ENCODE data around the gene AMH. TPM values are rescaled to one million over a fixed set of nuclear protein-coding genes. Genes with fewer than 3 reads are reported as not detected.
A peak's percentile ranks its signal among the peaks of the same experiment; 100 is the strongest.

AMH gene
- total and polyA plus RNA-seq, 2 of the 13 experiments (the other 11 are each of a cell fraction or from before 2014, with no cell fraction given), result 0.03 to 0.18 TPM

- Histone ChIP-seq H3K27me3 (ENCODE audit: control insufficient read depth in 1 of 2, insufficient read depth in 2 of 2, low read length in 2 of 2) (peaks cover 0 to 2% of the 10 kb centered on the region in 2 experiments; a peak in 2 of 5 replicates), H3K27ac (ENCODE audit: extremely low read length, insufficient read depth, low read length) (no peak overlapping the region), H3K4me2 (ENCODE audit: low read depth, low read length) (peak overlapping the region; percentile 85), H4K20me1 (ENCODE audit: insufficient read depth, low read length) (no peaks in the 10 kb centered on the region), H3K4me1 (ENCODE audit: insufficient read depth, low read length) (peaks cover 34% of the 10 kb centered on the region), H3K9ac (ENCODE audit: insufficient read depth, low read depth, low read length) (peak overlapping the region; percentile 64), H2AFZ (ENCODE audit: low read length) (no peak overlapping the region), H3K36me3 (replicated peaks in 1 of 2; ENCODE audit: control insufficient read depth in 1 of 2, insufficient read depth in 2 of 2, low read length in 2 of 2) (peaks cover 0 to 5% of the 10 kb centered on the region in 2 experiments; a peak in 1 of 5 replicates), H3K9me3 (ENCODE audit: low read length) (no peaks in the 10 kb centered on the region), H3K79me2 (ENCODE audit: insufficient read depth, low read length) (no peaks in the 10 kb centered on the region), H3K4me3 (replicated peaks in 1 of 3; ENCODE audit: insufficient read depth in 1 of 3, low read depth in 2 of 3, low read length in 3 of 3) (peak overlapping the region; percentile 41 to 67 (median 49))
- in situ Hi-C loops (cut with HindIII; ENCODE audit: extremely low pct_ligation_motif_present, low pct_unique_long_range_greater_than_20kb) (no loop called here), intact Hi-C loops (cut with micrococcal nuclease; ENCODE audit: unreplicated experiment) (no loop called here)
- CTCF ChIA-PET (ENCODE audit: low intra/inter-chr PET ratio, low total read pairs), result interaction anchor here (1.4 to 1.9 kb wide), 3 partner anchors 21 to 64 kb away, joined by 3 to 12 read pairs (median 4); no protein-coding TSS in a partner anchor
- POLR2A ChIA-PET, result interaction anchor here (0.7 to 2.3 kb wide), 5 partner anchors 9 to 17 kb away, joined by 4 to 9 read pairs (median 4); partner anchors contain the start of gene PLEKHJ1
- ATAC-seq (peak; percentile 34), DNase-seq (ENCODE audit: low spot score) (no peak), FAIRE-seq (no peak)
- BruUV-seq (replicated peaks), result no TSS peak
- 32% methylated on average over 56 of the region's 74 CpGs for WGBS (ENCODE audit: low lambda C conversion rate)
- TF ChIP-seq NFE2L1 (CRISPR knock-in tag; IDR thresholded peaks at IDR 0.05; ENCODE audit: borderline replicate concordance) (0 out of 2 replicates have a peak, but pooled peaks have one; percentile 11), ZFY (CRISPR knock-in tag; IDR thresholded peaks at IDR 0.05) (peak; percentile 54; the same call in 1 of the 2 replicates), ZNF253 (CRISPR knock-in tag; IDR thresholded peaks at IDR 0.05; ENCODE audit: borderline replicate concordance) (0 out of 2 replicates have a peak, but pooled peaks have one; percentile 67), ZBTB38 (CRISPR knock-in tag; IDR thresholded peaks at IDR 0.05) (0 out of 2 replicates have a peak, but pooled peaks have one; percentile 13), ZBTB7B (CRISPR knock-in tag; IDR thresholded peaks at IDR 0.05) (peak; percentile 51; the same call in 1 of the 2 replicates), XRCC5 (optimal IDR thresholded peaks at IDR 0.05; ENCODE audit: low read length) (peak; percentile 25), KLF16 (CRISPR knock-in tag; IDR thresholded peaks at IDR 0.05) (0 out of 4 replicates have a peak, but pooled peaks of 1 of the 2 experiments have one; percentile 3), ZNF607 (CRISPR knock-in tag; IDR thresholded peaks at IDR 0.05; ENCODE audit: borderline replicate concordance) (0 out of 2 replicates have a peak, but pooled peaks have one; percentile 45), ZNF616 (CRISPR knock-in tag; IDR thresholded peaks at IDR 0.05; ENCODE audit: low read depth) (no peak), ZNF678 (CRISPR knock-in tag; IDR thresholded peaks at IDR 0.05) (no peak), SP2 (CRISPR knock-in tag; IDR thresholded peaks at IDR 0.05) (peak; percentile 54)
- TF ChIP-seq, protein P1, sequence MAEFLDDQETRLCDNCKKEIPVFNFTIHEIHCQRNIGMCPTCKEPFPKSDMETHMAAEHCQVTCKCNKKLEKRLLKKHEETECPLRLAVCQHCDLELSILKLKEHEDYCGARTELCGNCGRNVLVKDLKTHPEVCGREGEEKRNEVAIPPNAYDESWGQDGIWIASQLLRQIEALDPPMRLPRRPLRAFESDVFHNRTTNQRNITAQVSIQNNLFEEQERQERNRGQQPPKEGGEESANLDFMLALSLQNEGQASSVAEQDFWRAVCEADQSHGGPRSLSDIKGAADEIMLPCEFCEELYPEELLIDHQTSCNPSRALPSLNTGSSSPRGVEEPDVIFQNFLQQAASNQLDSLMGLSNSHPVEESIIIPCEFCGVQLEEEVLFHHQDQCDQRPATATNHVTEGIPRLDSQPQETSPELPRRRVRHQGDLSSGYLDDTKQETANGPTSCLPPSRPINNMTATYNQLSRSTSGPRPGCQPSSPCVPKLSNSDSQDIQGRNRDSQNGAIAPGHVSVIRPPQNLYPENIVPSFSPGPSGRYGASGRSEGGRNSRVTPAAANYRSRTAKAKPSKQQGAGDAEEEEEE (CRISPR knock-in tag; IDR thresholded peaks at IDR 0.05; ENCODE audit: borderline replicate concordance), result no peak
- TF ChIP-seq, protein P2, sequence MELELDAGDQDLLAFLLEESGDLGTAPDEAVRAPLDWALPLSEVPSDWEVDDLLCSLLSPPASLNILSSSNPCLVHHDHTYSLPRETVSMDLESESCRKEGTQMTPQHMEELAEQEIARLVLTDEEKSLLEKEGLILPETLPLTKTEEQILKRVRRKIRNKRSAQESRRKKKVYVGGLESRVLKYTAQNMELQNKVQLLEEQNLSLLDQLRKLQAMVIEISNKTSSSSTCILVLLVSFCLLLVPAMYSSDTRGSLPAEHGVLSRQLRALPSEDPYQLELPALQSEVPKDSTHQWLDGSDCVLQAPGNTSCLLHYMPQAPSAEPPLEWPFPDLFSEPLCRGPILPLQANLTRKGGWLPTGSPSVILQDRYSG (CRISPR knock-in tag; IDR thresholded peaks at IDR 0.05), result no peak
- TF ChIP-seq, protein P3, sequence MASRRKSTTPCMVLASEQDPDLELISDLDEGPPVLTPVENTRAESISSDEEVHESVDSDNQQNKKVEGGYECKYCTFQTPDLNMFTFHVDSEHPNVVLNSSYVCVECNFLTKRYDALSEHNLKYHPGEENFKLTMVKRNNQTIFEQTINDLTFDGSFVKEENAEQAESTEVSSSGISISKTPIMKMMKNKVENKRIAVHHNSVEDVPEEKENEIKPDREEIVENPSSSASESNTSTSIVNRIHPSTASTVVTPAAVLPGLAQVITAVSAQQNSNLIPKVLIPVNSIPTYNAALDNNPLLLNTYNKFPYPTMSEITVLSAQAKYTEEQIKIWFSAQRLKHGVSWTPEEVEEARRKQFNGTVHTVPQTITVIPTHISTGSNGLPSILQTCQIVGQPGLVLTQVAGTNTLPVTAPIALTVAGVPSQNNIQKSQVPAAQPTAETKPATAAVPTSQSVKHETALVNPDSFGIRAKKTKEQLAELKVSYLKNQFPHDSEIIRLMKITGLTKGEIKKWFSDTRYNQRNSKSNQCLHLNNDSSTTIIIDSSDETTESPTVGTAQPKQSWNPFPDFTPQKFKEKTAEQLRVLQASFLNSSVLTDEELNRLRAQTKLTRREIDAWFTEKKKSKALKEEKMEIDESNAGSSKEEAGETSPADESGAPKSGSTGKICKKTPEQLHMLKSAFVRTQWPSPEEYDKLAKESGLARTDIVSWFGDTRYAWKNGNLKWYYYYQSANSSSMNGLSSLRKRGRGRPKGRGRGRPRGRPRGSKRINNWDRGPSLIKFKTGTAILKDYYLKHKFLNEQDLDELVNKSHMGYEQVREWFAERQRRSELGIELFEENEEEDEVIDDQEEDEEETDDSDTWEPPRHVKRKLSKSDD (CRISPR knock-in tag; IDR thresholded peaks at IDR 0.05; ENCODE audit: low read depth), result peak; percentile 57; the same call in 1 of the 2 replicates
- TF ChIP-seq, protein P4, sequence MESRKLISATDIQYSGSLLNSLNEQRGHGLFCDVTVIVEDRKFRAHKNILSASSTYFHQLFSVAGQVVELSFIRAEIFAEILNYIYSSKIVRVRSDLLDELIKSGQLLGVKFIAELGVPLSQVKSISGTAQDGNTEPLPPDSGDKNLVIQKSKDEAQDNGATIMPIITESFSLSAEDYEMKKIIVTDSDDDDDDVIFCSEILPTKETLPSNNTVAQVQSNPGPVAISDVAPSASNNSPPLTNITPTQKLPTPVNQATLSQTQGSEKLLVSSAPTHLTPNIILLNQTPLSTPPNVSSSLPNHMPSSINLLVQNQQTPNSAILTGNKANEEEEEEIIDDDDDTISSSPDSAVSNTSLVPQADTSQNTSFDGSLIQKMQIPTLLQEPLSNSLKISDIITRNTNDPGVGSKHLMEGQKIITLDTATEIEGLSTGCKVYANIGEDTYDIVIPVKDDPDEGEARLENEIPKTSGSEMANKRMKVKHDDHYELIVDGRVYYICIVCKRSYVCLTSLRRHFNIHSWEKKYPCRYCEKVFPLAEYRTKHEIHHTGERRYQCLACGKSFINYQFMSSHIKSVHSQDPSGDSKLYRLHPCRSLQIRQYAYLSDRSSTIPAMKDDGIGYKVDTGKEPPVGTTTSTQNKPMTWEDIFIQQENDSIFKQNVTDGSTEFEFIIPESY (CRISPR knock-in tag; IDR thresholded peaks at IDR 0.05), result peak; percentile 35; the same call in 1 of the 2 replicates
Observed at GRCh38 chr19:2252055-2252796, 3.1 kb downstream of the AMH start.

All from HepG2 (cell line).